ENCODE measurements around the gene AGAP1. TPM values are rescaled to one million over a fixed set of nuclear protein-coding genes. Genes with fewer than 3 reads are reported as not detected.

AGAP1 gene
- total RNA-seq, 2 donors from 2014 or later = 16.1 to 40.1 TPM

DNA sequence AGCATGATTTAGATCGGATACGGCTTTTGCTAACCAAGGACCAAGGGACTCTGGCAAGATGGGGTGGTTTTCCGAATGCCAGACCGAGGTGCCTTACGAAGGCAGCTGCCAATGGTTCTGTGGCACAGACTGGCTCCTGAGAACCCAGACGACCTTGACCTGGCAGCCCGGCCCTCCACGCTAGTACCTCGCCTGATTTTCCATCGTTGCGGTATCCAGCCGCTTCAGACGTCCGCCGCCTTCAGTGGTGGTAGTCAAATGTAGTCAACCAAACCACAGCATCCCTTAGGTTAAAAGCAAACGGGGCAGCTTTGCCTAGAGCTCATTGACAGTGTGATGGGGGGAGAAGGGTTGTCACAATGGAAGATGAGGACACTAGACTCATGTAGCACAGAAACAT is 631.7 kb downstream of the AGAP1 start:
- no peaks in the 10 kb centered on the region for H3K4me1 ChIP-seq (replicated peaks)
- no peak for DNase-seq (ENCODE audit: low spot score)
- H3K4me3 ChIP-seq = no peak overlapping the region
- WGBS = 95% methylated on average over 16 of the region's 16 CpGs
- H3K27me3 ChIP-seq (replicated peaks; ENCODE audit: insufficient read depth) = no peaks in the 10 kb centered on the region
- H3K27ac ChIP-seq = no peak overlapping the region
- no peaks in the 10 kb centered on the region for H3K36me3 ChIP-seq
- TF ChIP-seq CTCF (IDR thresholded peaks at IDR 0.05) (no peak), POLR2A (IDR thresholded peaks at IDR 0.05) (no peak), POLR2AphosphoS5 (IDR thresholded peaks at IDR 0.05) (no peak)
- H3K9me3 ChIP-seq = no peaks in the 10 kb centered on the region
- intact Hi-C loops (cut with DNase I) = no loop called here

GRCh38 chr2:236127010-236127409 is 633.2 kb downstream of the AGAP1 start:
- Histone ChIP-seq H3K27me3 (replicated peaks; ENCODE audit: insufficient read depth) (no peaks in the 10 kb centered on the region), H3K4me1 (replicated peaks) (no peaks in the 10 kb centered on the region), H3K9me3 (no peaks in the 10 kb centered on the region), H3K36me3 (no peaks in the 10 kb centered on the region), H3K4me3 (no peak overlapping the region), H3K27ac (no peak overlapping the region)
- no peak for DNase-seq (ENCODE audit: low spot score)
- intact Hi-C loops (cut with DNase I) = no loop called here
- WGBS = 90% methylated on average over 11 of the region's 11 CpGs
- TF ChIP-seq CTCF (IDR thresholded peaks at IDR 0.05) (no peak), POLR2AphosphoS5 (IDR thresholded peaks at IDR 0.05) (no peak), POLR2A (IDR thresholded peaks at IDR 0.05) (no peak)

GRCh38 chr2:236128321-236128720 is 634.5 kb downstream of the AGAP1 start:
- intact Hi-C loops (cut with DNase I) = no loop called here
- WGBS = 90% methylated on average over 17 of the region's 17 CpGs
- H3K27ac ChIP-seq = no peak overlapping the region
- H3K4me1 ChIP-seq (replicated peaks) = no peaks in the 10 kb centered on the region
- no peaks in the 10 kb centered on the region for H3K36me3 ChIP-seq
- no peak for DNase-seq (ENCODE audit: low spot score)
- no peaks in the 10 kb centered on the region for H3K9me3 ChIP-seq
- no peaks in the 10 kb centered on the region for H3K27me3 ChIP-seq (replicated peaks; ENCODE audit: insufficient read depth)
- H3K4me3 ChIP-seq = no peak overlapping the region
- TF ChIP-seq CTCF (IDR thresholded peaks at IDR 0.05) = no peak
- no peak for TF ChIP-seq POLR2A (IDR thresholded peaks at IDR 0.05)
- TF ChIP-seq POLR2AphosphoS5 (IDR thresholded peaks at IDR 0.05) = no peak

GRCh38 chr2:236129935-236130334 is 636.1 kb downstream of the AGAP1 start:
- 94% methylated on average over 4 of the region's 4 CpGs for WGBS
- H3K36me3 ChIP-seq = no peaks in the 10 kb centered on the region
- intact Hi-C loops (cut with DNase I) = no loop called here
- TF ChIP-seq CTCF (IDR thresholded peaks at IDR 0.05) = no peak
- TF ChIP-seq POLR2A (IDR thresholded peaks at IDR 0.05) = no peak
- TF ChIP-seq POLR2AphosphoS5 (IDR thresholded peaks at IDR 0.05) = no peak
- H3K9me3 ChIP-seq = no peaks in the 10 kb centered on the region
- DNase-seq (ENCODE audit: low spot score) = no peak
- H3K27me3 ChIP-seq (replicated peaks; ENCODE audit: insufficient read depth) = no peaks in the 10 kb centered on the region
- H3K4me3 ChIP-seq = no peak overlapping the region
- no peak overlapping the region for H3K27ac ChIP-seq
- H3K4me1 ChIP-seq (replicated peaks) = no peaks in the 10 kb centered on the region

- no peak for DNase-seq (ENCODE audit: low spot score)
- H3K27ac ChIP-seq = no peak overlapping the region
- no peak for TF ChIP-seq CTCF (IDR thresholded peaks at IDR 0.05)
- H3K4me1 ChIP-seq (replicated peaks) = no peaks in the 10 kb centered on the region
- no peaks in the 10 kb centered on the region for H3K9me3 ChIP-seq
- H3K4me3 ChIP-seq = no peak overlapping the region
- intact Hi-C loops (cut with DNase I) = no loop called here
- 93% methylated on average over 6 of the region's 6 CpGs for WGBS
- H3K27me3 ChIP-seq (replicated peaks; ENCODE audit: insufficient read depth) = no peaks in the 10 kb centered on the region
- H3K36me3 ChIP-seq = no peaks in the 10 kb centered on the region
Measured at GRCh38 chr2:236130349-236130998, 636.6 kb downstream of the AGAP1 start.
